Lower leg skin (tissue), 3 donors: ENCODE data around the gene LITAF.

Experiments
- CTCF ChIP-seq, 3 donors: fragments of 450-650 bp; IDR thresholded peaks; one replicate each; pipeline ENCODE4 v1.5.1; 2016; ENCODE audit warnings: antibody characterized with exemption in 3 of 3, mild to moderate bottlenecking in 3 of 3, moderate library complexity in 2 of 3
- POLR2A ChIP-seq, 2 donors: fragments of 450-650 bp; IDR thresholded peaks; one replicate each; pipeline ENCODE4 v1.6.1; 2016 to 2017; ENCODE audit warnings: antibody characterized with exemption in 2 of 2, mild to moderate bottlenecking in 1 of 2, moderate library complexity in 1 of 2

- TF ChIP-seq CTCF (IDR thresholded peaks at IDR 0.05) = no peak
- TF ChIP-seq POLR2A (IDR thresholded peaks at IDR 0.05) = no peak
Measured at GRCh38 chr16:11631214-11631613, 44.5 kb upstream of the LITAF start.
